SK-N-SH treated with all-trans-retinoic acid at 6 μM for 48 hours (cell line): Measurements from ENCODE around the gene ADAM8.

Experiments
- CSDC2 ChIP-seq: fragments of 250-450 bp; sonication (Bioruptor Pico); IDR thresholded peaks from 2 replicates; pipeline ENCODE4 v1.5.0; 2020; ENCODE audit warnings: mild to moderate bottlenecking, moderate library complexity
- ISL1 ChIP-seq: fragments of 250-450 bp; sonication (Bioruptor Pico); IDR thresholded peaks from 2 replicates; pipeline ENCODE4 v2.1.2; 2022; ENCODE audit warnings: mild to moderate bottlenecking, moderate library complexity
- PPARA ChIP-seq: fragments of 250-450 bp; sonication (Bioruptor Pico); IDR thresholded peaks from 2 replicates; pipeline ENCODE4 v1.5.0; 2020; ENCODE audit warnings: mild to moderate bottlenecking, borderline replicate concordance
- TCF4 ChIP-seq: fragments of 250-450 bp; sonication (Bioruptor Pico); IDR thresholded peaks from 2 replicates; pipeline ENCODE4 v1.8.0; 2021; ENCODE audit warnings: mild to moderate bottlenecking, moderate library complexity, borderline replicate concordance
- TOX ChIP-seq: fragments of 250-450 bp; sonication (Bioruptor Pico); IDR thresholded peaks from 2 replicates; pipeline ENCODE4 v1.8.0; 2021; ENCODE audit warnings: mild to moderate bottlenecking, moderate library complexity, borderline replicate concordance
- ZFP3 ChIP-seq: fragments of 250-450 bp; sonication (Bioruptor Pico); IDR thresholded peaks from 2 replicates; pipeline ENCODE4 v1.5.0; 2020; ENCODE audit warnings: mild to moderate bottlenecking, moderate library complexity
- ZFP30 ChIP-seq: fragments of 450-650 bp; formaldehyde crosslinking; IDR thresholded peaks from 2 replicates; pipeline ENCODE4 v1.5.0; 2022; ENCODE audit warnings: mild to moderate bottlenecking, moderate library complexity
- ZNF70 ChIP-seq: fragments of 450-650 bp; formaldehyde crosslinking; IDR thresholded peaks from 2 replicates; pipeline ENCODE4 v1.5.0; 2020; ENCODE audit warnings: mild to moderate bottlenecking, moderate library complexity

- TF ChIP-seq TOX (CRISPR knock-in tag): no peak
- TF ChIP-seq PPARA (CRISPR knock-in tag): no peak
- no peak for TF ChIP-seq ZFP3 (CRISPR knock-in tag)
- TF ChIP-seq ZNF70 (CRISPR knock-in tag): no peak
- no peak for TF ChIP-seq CSDC2 (CRISPR knock-in tag)
- no peak for TF ChIP-seq ZFP30 (CRISPR knock-in tag)
- no peak for TF ChIP-seq ISL1 (CRISPR knock-in tag)
- TF ChIP-seq TCF4: no peak
Observed at GRCh38 chr10:133281084-133281483, 4.4 kb upstream of the ADAM8 start.
